Uterus (tissue), 2 donors: ENCODE results near the gene TFPI2.

Source experiments
- POLR2A ChIP-seq, 2 donors: fragments of 450-650 bp; IDR thresholded peaks; one replicate each; pipeline ENCODE4 v1.6.1; 2016; ENCODE audit warnings: antibody characterized with exemption in 2 of 2, mild to moderate bottlenecking in 1 of 2, moderate library complexity in 1 of 2
- TF ChIP-seq, protein P1 (sequence below), 4 experiments: fragments of 200-600 bp in 2 of 4; fragments of 450-650 bp in 2 of 4; sonication (generic) in 2 of 4; IDR thresholded peaks; one replicate each; pipeline ENCODE4 v1.5.1; 2016 to 2019; ENCODE audit warnings: antibody characterized with exemption in 4 of 4, mild to moderate bottlenecking in 2 of 4, moderate library complexity in 1 of 4

DNA sequence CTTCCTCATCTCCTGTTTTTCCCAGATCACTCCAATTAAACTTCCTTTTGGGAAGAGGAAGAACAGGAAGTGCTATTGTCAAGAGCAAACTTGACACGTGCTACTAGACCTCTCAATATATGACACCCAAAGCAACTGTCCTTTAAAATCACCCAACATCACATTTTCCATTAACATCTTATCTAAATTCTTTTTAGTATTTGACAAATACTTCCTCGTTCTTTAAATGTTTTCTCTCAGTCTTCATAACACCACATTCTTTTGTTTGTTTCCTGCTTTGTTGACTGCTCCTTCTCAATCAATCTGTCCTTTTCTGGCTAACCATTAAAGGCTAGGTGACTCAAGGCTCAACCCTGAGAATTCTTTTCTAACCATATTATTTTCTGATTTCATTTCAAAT lies 7.1 kb upstream of the TFPI2 start:
- TF ChIP-seq, protein P1, sequence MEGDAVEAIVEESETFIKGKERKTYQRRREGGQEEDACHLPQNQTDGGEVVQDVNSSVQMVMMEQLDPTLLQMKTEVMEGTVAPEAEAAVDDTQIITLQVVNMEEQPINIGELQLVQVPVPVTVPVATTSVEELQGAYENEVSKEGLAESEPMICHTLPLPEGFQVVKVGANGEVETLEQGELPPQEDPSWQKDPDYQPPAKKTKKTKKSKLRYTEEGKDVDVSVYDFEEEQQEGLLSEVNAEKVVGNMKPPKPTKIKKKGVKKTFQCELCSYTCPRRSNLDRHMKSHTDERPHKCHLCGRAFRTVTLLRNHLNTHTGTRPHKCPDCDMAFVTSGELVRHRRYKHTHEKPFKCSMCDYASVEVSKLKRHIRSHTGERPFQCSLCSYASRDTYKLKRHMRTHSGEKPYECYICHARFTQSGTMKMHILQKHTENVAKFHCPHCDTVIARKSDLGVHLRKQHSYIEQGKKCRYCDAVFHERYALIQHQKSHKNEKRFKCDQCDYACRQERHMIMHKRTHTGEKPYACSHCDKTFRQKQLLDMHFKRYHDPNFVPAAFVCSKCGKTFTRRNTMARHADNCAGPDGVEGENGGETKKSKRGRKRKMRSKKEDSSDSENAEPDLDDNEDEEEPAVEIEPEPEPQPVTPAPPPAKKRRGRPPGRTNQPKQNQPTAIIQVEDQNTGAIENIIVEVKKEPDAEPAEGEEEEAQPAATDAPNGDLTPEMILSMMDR (IDR thresholded peaks at IDR 0.05), result no peak
- no peak for TF ChIP-seq POLR2A (IDR thresholded peaks at IDR 0.05)
